Endothelial cell (in vitro differentiated cells): ENCODE results near the gene SPAG9. TPM values are rescaled to one million over a fixed set of nuclear protein-coding genes. Genes with fewer than 3 reads are reported as not detected.

Experiments used
- DNase-seq: peaks from one replicate; pipeline ENCODE4 v3.0.0; 2021; ENCODE audit warnings: low spot score
- H3K27ac Mint-ChIP-seq: one replicate; pipeline ENCODE4 v1.8.0; 2021; ENCODE audit warnings: mixed read lengths, inconsistent platforms; ENCODE audit not compliant: unreplicated experiment
- H3K27me3 Mint-ChIP-seq: one replicate; pipeline ENCODE4 v1.8.0; 2021; ENCODE audit warnings: mild to moderate bottlenecking, moderate library complexity, mixed read lengths, inconsistent platforms; ENCODE audit not compliant: unreplicated experiment
- H3K36me3 Mint-ChIP-seq: one replicate; pipeline ENCODE4 v1.8.0; 2021; ENCODE audit warnings: mild to moderate bottlenecking, low read depth, mixed read lengths, inconsistent platforms; ENCODE audit not compliant: unreplicated experiment
- H3K4me1 Mint-ChIP-seq: one replicate; pipeline ENCODE4 v1.8.0; 2021; ENCODE audit warnings: mild to moderate bottlenecking, mixed read lengths, inconsistent platforms; ENCODE audit not compliant: unreplicated experiment
- H3K4me3 Mint-ChIP-seq: one replicate; pipeline ENCODE4 v1.8.0; 2021; ENCODE audit warnings: mild to moderate bottlenecking, mixed read lengths, inconsistent platforms; ENCODE audit not compliant: unreplicated experiment
- H3K9me3 Mint-ChIP-seq: one replicate; pipeline ENCODE4 v1.8.0; 2021; ENCODE audit warnings: mixed read lengths, inconsistent platforms; ENCODE audit not compliant: unreplicated experiment
- total RNA-seq: library from RNA; stranded (reverse); fragmentation: NEBNext Ultra II Directional; extraction: Animal tissue kit (Norgen Biotek cat#: 25700); gene quantifications from one replicate; pipeline ENCODE4 v1.2.1, GENCODE V29; 2021; ENCODE audit not compliant: unreplicated experiment
- TF ChIP-seq, protein P1 (sequence below): fragments of 200-600 bp; sonication (generic); IDR thresholded peaks from one replicate; pipeline ENCODE4 v1.5.0; 2021; ENCODE audit warnings: antibody characterized with exemption; ENCODE audit not compliant: unreplicated experiment

Gene SPAG9
- total RNA-seq, 1 donor from 2014 or later: 107 TPM

- H3K27ac Mint-ChIP-seq: no peak overlapping the region
- H3K4me1 Mint-ChIP-seq: peaks cover 32% of the 10 kb centered on the region
- peaks cover 12% of the 10 kb centered on the region for H3K27me3 Mint-ChIP-seq
- H3K9me3 Mint-ChIP-seq: no peaks in the 10 kb centered on the region
- TF ChIP-seq, protein P1, sequence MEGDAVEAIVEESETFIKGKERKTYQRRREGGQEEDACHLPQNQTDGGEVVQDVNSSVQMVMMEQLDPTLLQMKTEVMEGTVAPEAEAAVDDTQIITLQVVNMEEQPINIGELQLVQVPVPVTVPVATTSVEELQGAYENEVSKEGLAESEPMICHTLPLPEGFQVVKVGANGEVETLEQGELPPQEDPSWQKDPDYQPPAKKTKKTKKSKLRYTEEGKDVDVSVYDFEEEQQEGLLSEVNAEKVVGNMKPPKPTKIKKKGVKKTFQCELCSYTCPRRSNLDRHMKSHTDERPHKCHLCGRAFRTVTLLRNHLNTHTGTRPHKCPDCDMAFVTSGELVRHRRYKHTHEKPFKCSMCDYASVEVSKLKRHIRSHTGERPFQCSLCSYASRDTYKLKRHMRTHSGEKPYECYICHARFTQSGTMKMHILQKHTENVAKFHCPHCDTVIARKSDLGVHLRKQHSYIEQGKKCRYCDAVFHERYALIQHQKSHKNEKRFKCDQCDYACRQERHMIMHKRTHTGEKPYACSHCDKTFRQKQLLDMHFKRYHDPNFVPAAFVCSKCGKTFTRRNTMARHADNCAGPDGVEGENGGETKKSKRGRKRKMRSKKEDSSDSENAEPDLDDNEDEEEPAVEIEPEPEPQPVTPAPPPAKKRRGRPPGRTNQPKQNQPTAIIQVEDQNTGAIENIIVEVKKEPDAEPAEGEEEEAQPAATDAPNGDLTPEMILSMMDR: no peak
- no peaks in the 10 kb centered on the region for H3K36me3 Mint-ChIP-seq
- no peak overlapping the region for H3K4me3 Mint-ChIP-seq
- DNase-seq: no peak
These were observed 171.3 kb downstream of the SPAG9 start for GRCh38 chr17:50949128-50949988.

GRCh38 chr17:50948711-50949110 is 172.0 kb downstream of the SPAG9 start:
- DNase-seq: no peak
- Mint-ChIP-seq H3K36me3 (no peaks in the 10 kb centered on the region), H3K27ac (no peak overlapping the region), H3K4me1 (peaks cover 26% of the 10 kb centered on the region), H3K27me3 (peaks cover 12% of the 10 kb centered on the region), H3K4me3 (peak overlapping the region; percentile 31), H3K9me3 (no peaks in the 10 kb centered on the region)
- TF ChIP-seq, protein P1: no peak

DNA sequence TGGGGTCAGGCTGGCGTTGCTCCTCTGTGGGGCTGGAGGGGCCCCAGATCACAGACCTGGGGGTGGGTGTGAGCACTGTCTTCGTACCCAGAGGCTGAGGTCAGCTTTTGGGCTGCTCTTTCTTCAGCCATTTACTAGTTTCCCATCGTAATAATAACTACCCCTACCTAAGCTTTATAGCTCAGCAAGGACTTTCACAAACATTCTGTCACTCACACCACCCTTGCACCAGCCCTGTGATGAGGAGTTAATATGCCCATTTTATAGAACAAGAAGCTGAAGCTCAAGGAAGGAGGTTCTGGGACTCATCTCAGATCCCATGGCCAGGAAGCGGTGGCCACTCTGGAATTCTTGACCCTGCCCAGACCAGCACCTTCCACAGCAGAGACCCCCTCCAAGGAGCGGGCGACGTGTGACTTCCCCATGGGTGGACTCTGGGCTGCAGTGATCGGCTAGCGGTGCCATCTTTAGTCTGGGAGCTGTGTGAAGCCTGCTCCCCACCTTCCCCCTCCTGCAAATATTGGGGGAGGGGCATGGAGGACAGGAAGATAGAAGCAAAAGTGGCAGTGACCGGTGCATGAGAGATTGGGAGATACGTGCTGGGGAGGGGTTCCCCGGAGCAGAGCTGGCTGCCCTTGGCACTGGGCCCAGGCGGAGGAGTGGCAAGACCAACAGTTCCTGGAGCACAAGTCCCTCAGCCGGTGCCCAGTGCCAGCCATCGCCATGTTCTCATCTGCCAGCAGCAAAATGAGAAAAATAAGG is 172.7 kb downstream of the SPAG9 start:
- TF ChIP-seq, protein P1: no peak
- peaks cover 19% of the 10 kb centered on the region for H3K4me1 Mint-ChIP-seq
- H3K9me3 Mint-ChIP-seq: no peaks in the 10 kb centered on the region
- no peak overlapping the region for H3K27ac Mint-ChIP-seq
- no peak overlapping the region for H3K4me3 Mint-ChIP-seq
- H3K36me3 Mint-ChIP-seq: no peaks in the 10 kb centered on the region
- H3K27me3 Mint-ChIP-seq: peaks cover 14% of the 10 kb centered on the region
- no peak for DNase-seq

DNA sequence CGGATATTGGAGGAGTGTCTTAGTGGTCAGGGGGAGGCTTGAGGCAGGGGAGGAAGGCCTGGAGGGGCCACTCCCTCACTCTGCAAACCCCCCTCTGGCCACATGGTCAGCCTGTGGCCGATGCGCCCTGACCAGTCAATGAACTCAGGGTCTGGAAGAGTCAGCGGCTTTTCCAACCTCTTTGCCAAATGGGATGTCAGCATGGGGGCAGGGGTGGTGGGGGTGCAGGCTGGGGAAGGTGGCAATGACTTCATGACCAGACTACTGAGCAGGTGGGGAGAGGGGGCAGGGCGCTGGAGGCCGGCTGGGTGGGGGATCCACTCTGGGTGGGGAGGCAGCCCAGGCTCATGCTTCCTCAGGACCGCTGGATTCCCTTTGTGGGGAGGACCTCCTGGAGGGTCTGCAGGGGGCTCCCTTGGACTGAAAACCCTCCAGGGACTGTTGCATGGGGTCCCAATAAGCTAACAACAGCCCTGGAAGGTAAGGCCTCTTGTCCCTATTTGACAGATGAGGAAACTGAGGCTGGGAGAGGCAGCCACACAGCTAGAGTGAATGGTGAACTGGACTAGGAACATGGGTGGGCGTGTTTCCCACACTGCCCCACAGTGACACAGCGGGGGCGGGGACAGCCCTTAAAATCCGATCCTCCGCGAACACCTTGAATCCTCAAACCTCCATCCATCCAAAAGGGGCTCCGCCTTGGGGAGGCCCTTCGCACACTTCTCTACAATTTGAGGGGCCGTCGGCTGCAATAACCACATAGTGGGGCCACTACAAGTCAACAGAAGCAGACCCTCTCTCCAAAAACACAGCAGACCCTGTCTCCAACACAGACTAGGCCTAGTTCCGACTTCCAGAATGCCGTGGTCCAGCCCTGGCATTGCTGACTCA is 173.5 kb downstream of the SPAG9 start:
- Mint-ChIP-seq H3K4me1 (peaks cover 19% of the 10 kb centered on the region), H3K4me3 (no peak overlapping the region), H3K27me3 (peaks cover 15% of the 10 kb centered on the region), H3K36me3 (no peaks in the 10 kb centered on the region), H3K27ac (no peak overlapping the region), H3K9me3 (no peaks in the 10 kb centered on the region)
- TF ChIP-seq, protein P1: no peak
- no peak for DNase-seq
